VCaP (cell line): ENCODE data around the gene PITPNC1.

ENCODE experiments used
- H3K27ac ChIP-seq: fragments of 450-650 bp; 2 replicates; pipeline ENCODE4 v1.5.1; 2017
- TF ChIP-seq, protein P1 (sequence below): fragments of 450-650 bp; conservative IDR thresholded peaks from 2 replicates; pipeline ENCODE4 v1.5.1; 2017; ENCODE audit warnings: mild to moderate bottlenecking, moderate library complexity

The PITPNC1 gene

DNA sequence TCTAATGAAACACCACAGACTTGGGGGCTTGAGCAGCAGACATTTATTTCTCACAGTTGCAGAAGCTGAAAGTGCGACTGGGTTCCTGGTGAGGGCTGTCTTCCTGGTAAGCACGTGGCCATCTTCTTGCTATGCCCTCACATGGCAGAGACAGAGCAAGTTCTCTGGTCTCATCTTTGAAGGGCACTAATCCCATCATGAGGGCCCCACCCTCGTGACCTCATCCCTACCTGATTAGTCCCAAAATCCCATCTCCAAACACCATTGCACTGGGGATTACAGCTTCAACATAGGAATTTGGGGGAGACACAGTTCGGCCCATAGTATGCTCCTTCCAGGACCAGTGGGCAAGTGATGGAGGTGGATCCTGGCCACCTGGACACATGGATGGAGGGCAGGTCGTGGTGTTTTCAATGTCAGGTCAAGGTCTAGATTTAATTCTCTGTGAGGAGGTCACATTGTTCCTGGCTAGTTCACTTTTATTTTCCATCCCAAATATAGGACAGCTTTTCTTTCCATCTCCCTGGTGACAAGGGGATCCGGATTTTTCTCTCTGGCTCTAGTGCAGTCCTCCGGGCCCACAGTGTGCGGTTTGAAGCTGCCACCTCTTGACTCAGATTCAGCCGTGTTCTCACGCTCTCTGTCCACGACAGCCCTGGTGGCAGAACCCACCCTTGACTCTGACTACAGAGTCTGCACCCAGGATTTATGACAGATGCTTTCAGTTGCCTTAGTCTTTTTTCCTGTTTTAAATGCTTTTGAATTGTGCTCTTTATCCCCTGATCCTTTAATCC lies 180.2 kb downstream of the PITPNC1 start:
- H3K27ac ChIP-seq, result no peak overlapping the region
- TF ChIP-seq, protein P1, sequence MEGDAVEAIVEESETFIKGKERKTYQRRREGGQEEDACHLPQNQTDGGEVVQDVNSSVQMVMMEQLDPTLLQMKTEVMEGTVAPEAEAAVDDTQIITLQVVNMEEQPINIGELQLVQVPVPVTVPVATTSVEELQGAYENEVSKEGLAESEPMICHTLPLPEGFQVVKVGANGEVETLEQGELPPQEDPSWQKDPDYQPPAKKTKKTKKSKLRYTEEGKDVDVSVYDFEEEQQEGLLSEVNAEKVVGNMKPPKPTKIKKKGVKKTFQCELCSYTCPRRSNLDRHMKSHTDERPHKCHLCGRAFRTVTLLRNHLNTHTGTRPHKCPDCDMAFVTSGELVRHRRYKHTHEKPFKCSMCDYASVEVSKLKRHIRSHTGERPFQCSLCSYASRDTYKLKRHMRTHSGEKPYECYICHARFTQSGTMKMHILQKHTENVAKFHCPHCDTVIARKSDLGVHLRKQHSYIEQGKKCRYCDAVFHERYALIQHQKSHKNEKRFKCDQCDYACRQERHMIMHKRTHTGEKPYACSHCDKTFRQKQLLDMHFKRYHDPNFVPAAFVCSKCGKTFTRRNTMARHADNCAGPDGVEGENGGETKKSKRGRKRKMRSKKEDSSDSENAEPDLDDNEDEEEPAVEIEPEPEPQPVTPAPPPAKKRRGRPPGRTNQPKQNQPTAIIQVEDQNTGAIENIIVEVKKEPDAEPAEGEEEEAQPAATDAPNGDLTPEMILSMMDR, result no peak

DNA sequence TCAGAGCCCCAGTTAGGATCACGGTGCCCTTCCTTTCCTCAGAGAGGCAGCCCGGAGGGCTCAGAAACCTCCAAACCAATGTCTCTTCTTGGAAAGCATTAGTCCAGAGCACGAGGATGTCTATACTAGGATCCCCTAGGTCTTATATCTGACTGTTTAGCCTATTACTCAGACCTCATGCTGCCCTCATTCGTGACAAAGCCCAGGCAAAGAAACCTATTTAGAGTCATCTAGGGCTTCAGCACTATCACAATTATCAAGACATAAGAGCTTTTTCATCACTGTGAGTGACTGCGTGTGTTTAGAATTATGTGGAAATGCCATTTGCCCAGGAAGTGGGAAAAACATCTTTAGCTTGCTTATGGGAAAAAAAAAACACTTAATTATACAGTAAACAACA lies 180.8 kb downstream of the PITPNC1 start:
- no peak overlapping the region for H3K27ac ChIP-seq

DNA sequence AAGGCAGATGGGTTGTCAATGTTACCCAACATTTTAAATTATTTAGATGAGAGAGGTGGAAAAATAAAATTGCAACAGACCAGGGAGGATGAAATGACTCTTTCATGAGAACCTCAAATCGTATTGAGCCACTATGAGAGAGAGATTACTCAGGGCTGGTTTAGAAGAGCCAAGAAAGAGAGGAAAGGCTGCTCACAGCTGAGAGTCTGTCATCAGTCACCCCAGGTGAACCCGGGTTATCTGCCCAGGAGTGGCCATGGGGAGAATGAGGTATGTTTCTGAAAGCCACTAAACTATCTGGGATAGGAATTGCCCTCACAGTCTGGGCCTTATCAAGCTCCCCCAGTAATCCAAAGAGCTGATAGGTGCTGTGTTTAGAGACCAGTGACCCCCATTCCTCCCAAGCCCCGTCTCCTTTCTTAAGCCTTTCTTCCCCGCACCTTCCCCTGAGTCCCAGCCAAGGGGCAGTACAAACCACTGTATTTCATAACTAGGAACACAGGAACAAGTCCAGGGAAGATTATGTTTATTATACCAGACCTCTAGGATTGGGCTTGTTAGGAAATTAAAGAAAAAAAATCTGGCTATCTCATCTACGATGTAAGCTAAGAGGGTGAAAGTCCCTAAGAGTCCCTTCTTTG lies 181.8 kb downstream of the PITPNC1 start:
- TF ChIP-seq, protein P1, result no peak
- no peak overlapping the region for H3K27ac ChIP-seq

More for the DNA sequence above, 180.8 kb downstream of the PITPNC1 start:
- TF ChIP-seq, protein P1, result no peak

DNA sequence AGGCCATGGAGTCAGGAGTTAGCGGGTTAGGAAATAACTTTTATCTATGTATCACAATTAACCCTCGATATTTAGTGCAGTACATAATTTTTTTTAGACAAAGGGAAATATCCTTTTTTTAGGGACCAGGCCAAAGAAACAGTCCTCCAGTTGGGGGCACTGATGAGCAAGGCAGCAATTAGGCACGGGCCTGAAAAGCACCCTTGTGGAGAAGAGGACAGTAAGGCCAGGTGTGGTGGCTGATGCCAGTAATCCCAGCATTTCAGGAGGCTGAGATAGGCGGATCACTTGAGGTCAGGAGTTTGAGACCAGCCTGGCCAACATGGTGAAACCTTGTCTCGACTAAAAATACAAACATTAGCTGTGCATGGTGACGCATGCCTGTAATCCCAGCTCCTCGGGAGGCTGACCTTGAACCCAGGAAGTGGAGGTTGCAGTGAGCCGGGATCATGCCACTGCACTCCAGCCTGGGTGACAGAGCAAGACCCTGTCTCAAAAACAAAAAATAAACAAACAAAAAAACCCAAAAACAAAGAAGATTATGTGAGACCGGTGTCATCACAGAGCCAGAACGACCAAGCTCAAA lies 182.4 kb downstream of the PITPNC1 start:
- no peak overlapping the region for H3K27ac ChIP-seq
- TF ChIP-seq, protein P1, result no peak; the same call in 1 of the 2 replicates

DNA sequence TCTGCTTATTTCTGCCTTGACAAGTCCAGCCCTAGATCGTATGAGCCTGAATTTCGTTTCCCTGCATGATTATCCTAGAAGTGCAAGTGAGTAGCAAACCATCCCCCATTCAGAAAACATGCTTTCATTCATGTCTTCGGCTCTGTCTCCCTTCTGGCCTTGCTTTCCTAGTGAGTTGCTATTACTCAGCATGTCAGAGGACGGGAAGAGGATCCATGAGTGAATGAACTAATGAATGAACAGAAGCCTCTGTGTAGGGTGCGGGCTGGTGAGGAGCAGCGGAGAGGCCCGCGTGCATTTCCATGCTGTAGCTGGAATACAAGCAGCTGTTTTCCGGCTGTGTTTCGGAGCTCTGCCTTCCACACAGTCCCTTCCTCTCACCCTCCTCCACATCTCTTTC lies 184.9 kb downstream of the PITPNC1 start:
- TF ChIP-seq, protein P1, result no peak
- no peak overlapping the region for H3K27ac ChIP-seq

DNA sequence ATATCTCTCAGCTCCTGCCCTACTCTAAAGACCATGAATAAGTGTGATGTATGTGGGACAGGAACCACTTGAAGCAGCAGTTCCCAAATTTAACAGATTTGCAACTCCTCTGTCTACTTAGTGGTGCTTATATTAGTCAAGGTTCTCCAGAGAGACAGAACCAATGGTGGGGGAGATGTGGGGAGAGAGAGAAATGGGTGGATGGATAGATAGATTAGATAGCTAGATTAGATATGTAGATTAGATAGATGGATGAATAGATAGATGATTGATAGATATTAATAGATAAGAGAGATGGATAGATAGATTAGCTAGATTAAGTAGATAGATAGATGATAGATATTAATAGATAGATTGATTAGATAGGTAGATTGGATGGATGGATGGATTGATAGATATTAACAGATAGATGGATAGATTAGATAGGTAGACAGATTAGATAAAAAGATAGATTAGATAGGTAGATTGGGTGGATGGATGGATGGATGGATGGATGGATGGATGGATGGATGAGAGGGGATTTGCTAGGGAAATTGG lies 186.7 kb downstream of the PITPNC1 start:
- TF ChIP-seq, protein P1, result no peak
- H3K27ac ChIP-seq, result no peak overlapping the region

DNA sequence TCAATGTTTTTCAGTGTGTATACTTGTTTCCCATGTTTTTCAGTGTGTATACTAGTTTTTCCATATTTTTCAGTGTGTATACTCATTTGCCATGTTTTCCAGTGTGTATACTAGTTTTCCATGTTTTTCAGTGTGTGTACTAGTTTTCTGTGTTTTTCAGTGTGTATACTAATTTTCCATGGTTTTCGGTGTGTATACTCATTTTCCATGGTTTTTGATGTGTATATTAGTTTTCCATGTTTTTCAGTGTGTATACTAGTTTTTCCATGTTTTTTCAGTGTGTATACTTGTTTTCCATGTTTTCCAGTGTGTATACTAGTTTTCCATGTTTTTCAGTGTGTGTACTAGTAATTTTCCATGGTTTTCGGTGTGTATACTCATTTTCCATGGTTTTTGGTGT lies 188.0 kb downstream of the PITPNC1 start:
- TF ChIP-seq, protein P1, result no peak
- no peak overlapping the region for H3K27ac ChIP-seq
